Measurements from ENCODE around the gene CEP85. TPM values are rescaled to one million over a fixed set of nuclear protein-coding genes. Genes with fewer than 3 reads are reported as not detected.

CEP85 gene
- total and polyA plus RNA-seq, 2 experiments from 2014 or later, result 22.9 to 33.2 TPM

DNA sequence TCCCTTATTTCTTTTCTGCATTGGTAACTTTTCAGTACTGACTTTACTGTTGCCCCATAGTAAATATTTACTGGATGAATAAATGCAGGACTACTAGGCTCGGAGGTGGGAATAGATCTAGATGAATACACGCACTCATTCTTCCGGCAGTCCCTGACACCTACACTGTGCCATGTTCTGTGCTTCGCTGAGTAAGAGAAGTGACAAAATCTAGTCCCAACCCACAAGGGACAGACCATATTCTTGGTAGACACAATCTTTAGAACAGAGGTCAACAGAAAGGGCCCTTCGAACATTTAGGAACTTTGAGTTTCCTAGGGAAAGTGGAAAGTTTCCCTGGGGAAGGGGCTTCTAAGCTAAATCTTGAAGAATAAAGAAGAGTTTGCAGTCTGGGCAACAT, 80.5 kb downstream of the CEP85 start:
- TF ChIP-seq, protein P1, sequence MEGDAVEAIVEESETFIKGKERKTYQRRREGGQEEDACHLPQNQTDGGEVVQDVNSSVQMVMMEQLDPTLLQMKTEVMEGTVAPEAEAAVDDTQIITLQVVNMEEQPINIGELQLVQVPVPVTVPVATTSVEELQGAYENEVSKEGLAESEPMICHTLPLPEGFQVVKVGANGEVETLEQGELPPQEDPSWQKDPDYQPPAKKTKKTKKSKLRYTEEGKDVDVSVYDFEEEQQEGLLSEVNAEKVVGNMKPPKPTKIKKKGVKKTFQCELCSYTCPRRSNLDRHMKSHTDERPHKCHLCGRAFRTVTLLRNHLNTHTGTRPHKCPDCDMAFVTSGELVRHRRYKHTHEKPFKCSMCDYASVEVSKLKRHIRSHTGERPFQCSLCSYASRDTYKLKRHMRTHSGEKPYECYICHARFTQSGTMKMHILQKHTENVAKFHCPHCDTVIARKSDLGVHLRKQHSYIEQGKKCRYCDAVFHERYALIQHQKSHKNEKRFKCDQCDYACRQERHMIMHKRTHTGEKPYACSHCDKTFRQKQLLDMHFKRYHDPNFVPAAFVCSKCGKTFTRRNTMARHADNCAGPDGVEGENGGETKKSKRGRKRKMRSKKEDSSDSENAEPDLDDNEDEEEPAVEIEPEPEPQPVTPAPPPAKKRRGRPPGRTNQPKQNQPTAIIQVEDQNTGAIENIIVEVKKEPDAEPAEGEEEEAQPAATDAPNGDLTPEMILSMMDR (IDR thresholded peaks at IDR 0.05; ENCODE audit: low read depth, low read length), result no peak
- H3K4me3 ChIP-seq, result no peak overlapping the region
- H3K27ac ChIP-seq, result no peak overlapping the region
- H3K4me1 ChIP-seq (ENCODE audit: low read depth), result no peaks in the 10 kb centered on the region
- no peaks in the 10 kb centered on the region for H3K36me3 ChIP-seq
- H3K27me3 ChIP-seq, result no peaks in the 10 kb centered on the region
- H3K9me3 ChIP-seq (ENCODE audit: low read depth), result no peaks in the 10 kb centered on the region
- DNase-seq (ENCODE audit: low read depth in 1 of 2, low spot score in 1 of 2), result no peak

DNA sequence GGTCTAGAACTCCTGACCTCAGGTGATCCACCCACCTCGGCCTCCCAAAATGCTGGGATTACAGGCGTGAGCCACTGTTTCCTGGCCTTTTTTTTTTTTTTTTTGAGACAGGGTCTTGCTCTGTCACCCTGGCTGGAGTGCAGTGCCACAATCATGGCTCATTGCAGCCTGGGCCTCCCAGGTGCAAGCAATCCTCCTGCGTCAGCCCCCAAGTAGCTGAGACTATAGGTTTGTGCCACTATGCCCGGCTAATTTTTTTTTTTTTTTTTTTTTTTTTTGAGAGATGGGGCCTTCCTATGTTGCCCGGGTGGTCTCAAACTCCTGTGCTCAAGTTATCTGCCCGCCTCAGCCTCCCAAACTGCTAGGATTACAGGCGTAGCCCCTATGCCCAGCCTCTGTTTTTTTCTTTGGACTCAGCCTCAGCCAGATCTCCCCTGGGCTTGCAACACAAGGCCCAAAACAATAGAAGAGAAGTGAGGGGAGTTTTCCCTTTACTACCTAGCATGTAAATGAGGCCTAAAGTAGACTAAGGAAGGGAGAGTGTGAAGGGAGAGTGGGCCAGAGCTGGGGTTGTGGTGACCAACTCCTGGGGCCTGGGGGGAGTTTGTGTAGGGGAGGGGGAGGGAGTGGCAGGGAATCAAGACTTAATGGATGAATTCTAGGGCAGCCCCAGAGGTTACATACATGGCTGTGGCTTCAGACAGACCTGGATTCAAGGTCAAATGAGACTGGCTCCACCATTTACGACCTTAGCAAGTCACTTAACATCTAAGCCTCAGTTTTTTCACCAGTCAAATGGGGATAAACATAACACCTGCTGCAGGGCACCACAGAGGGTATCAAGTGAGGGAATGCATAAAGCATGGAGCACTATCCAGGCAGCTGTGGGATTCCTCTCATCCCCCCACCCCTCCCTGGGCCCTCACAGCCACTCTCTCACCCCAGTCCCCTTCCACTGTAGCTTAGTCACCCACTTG, 82.2 kb downstream of the CEP85 start:
- no peak for DNase-seq (ENCODE audit: low read depth in 1 of 2, low spot score in 1 of 2)
- no peak overlapping the region for H3K4me3 ChIP-seq

DNA sequence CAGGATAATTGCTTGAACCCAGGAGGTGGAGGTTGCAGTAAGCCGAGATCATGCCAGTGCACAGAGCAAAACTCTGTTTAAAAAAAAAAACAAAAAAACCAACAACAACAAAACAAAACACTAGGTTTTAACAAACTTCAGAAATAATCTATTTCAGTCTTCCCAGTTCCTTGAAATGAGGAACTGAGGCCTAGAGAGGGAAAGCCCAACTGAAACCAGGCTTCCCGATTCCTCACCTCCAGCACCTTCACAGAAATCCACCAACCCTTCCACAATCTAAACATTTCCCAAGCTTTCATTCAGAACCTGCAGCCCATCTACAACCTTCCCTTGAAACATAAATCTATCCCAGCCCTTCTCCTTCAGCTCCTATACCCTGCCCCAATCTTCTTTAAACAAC, 83.1 kb downstream of the CEP85 start:
- no peak overlapping the region for H3K27ac ChIP-seq
- H3K9me3 ChIP-seq (ENCODE audit: low read depth), result no peaks in the 10 kb centered on the region
- no peaks in the 10 kb centered on the region for H3K27me3 ChIP-seq
- no peak overlapping the region for H3K4me3 ChIP-seq
- no peak for DNase-seq (ENCODE audit: low read depth in 1 of 2, low spot score in 1 of 2)
- no peaks in the 10 kb centered on the region for H3K36me3 ChIP-seq
- TF ChIP-seq, protein P1 (IDR thresholded peaks at IDR 0.05; ENCODE audit: low read depth, low read length), result no peak
- H3K4me1 ChIP-seq (ENCODE audit: low read depth), result no peaks in the 10 kb centered on the region

More for the DNA sequence above, 82.2 kb downstream of the CEP85 start:
- H3K27ac ChIP-seq, result no peak overlapping the region
- no peaks in the 10 kb centered on the region for H3K27me3 ChIP-seq
- no peaks in the 10 kb centered on the region for H3K4me1 ChIP-seq (ENCODE audit: low read depth)
- H3K9me3 ChIP-seq (ENCODE audit: low read depth), result no peaks in the 10 kb centered on the region
- TF ChIP-seq, protein P1 (IDR thresholded peaks at IDR 0.05; ENCODE audit: low read depth, low read length), result no peak
- no peaks in the 10 kb centered on the region for H3K36me3 ChIP-seq

DNA sequence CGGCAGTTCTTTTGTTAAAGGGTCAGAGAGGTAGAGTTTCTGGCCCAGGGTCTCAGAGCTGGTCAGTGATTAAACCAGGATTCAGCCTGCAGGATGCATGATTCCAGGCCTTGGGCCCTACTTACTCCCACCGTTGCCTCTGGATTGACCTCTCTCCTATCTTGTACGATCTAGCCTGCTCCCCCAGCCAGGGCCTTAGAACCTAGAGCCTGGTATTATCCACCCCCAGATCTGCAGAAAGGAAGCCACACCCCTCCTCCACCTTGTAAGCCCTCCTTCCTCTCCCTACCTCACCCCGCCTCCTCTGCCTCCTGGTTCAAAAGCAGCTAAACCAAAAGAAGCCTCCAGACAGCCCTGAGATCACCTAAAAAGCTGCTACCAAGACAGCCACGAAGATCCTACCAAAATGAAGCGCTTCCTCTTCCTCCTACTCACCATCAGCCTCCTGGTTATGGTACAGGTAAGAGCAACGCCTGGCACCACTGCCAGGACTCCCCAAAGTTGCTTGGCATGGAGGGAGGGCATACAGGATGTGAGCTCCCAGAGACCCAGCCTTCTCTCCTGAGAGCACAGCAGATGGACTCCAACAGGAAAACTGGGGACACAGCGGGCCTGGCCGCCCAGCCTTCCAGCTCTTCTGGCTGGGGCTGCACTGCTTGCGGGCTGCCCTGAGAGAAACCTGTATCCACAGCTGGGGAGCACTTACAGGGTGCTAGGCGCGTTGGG, 83.8 kb downstream of the CEP85 start, which contains the start of gene CD52:
TSS of gene CD52 (plus strand) at position 347 of the 726 bp plus-strand sequence. CDS start at position 407, 60 bp downstream.
- Histone ChIP-seq H3K4me1 (ENCODE audit: low read depth) (no peaks in the 10 kb centered on the region), H3K27me3 (no peaks in the 10 kb centered on the region), H3K36me3 (no peaks in the 10 kb centered on the region), H3K27ac (no peak within 1 kb of the TSS), H3K4me3 (no peak within 1 kb of the TSS), H3K9me3 (ENCODE audit: low read depth) (no peaks in the 10 kb centered on the region)
- TF ChIP-seq, protein P1 (IDR thresholded peaks at IDR 0.05; ENCODE audit: low read depth, low read length), result no peak
- no peak for DNase-seq (ENCODE audit: low read depth in 1 of 2, low spot score in 1 of 2)

DNA sequence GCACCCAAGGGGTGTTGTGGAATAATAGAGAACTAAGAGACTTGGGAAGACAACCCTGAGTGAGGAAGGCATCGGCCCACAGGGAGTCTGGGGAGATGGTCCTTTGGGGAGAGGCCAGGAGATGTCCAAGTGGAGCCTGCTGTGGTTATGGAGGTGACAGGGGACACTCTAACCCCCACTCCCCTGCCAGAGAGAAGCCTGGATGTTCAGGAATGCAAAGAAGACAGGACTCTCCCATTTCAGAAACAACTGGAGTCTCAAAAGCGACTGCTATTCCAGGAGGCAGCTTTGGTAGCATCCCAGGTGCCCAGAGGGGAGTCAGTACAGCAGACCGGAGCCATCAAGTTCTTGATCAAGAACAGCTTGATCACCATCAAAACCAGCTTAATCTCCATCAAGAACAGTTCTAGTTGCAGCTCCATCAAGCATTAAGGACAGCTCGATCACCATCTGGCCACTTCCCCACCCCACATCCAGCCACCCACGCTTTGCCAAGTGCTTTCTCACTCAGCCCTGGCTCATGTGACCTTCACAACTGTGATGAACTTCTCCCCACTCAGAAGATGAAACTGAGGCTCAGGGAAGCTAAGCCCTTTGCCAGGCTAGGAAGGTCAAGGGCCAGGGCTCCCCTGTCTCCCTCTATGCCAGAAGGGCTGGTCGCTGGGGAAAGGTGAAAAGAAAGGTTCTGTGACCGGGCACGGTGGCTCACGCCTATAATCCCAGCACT, 84.5 kb downstream of the CEP85 start:
- Histone ChIP-seq H3K4me3 (no peak overlapping the region), H3K4me1 (ENCODE audit: low read depth) (no peaks in the 10 kb centered on the region), H3K9me3 (ENCODE audit: low read depth) (no peaks in the 10 kb centered on the region), H3K27ac (no peak overlapping the region), H3K36me3 (no peaks in the 10 kb centered on the region), H3K27me3 (no peaks in the 10 kb centered on the region)
- DNase-seq (ENCODE audit: low read depth in 1 of 2, low spot score in 1 of 2), result no peak
- TF ChIP-seq, protein P1 (IDR thresholded peaks at IDR 0.05; ENCODE audit: low read depth, low read length), result no peak

Measured in cardiac muscle cell (in vitro differentiated cells and primary cell).